SU-DHL-6 (cell line): ENCODE measurements around the gene PC.

Source experiments
- EZH2phosphoT487 ChIP-seq: fragments of 200-600 bp; sonication (generic), shearing (Covaris generic); conservative IDR thresholded peaks from 2 replicates; pipeline ENCODE4 v1.6.1; 2018; ENCODE audit warnings: mild to moderate bottlenecking, antibody characterized with exemption, low read length, moderate library complexity, mixed read lengths
- TF ChIP-seq, protein P1 (sequence below): fragments of 200-600 bp; sonication (generic); IDR thresholded peaks from one replicate; pipeline ENCODE4 v1.5.1; 2017; ENCODE audit warnings: antibody characterized with exemption, mild to moderate bottlenecking, low read length, moderate library complexity; ENCODE audit not compliant: insufficient read depth, poor library complexity, severe bottlenecking

DNA sequence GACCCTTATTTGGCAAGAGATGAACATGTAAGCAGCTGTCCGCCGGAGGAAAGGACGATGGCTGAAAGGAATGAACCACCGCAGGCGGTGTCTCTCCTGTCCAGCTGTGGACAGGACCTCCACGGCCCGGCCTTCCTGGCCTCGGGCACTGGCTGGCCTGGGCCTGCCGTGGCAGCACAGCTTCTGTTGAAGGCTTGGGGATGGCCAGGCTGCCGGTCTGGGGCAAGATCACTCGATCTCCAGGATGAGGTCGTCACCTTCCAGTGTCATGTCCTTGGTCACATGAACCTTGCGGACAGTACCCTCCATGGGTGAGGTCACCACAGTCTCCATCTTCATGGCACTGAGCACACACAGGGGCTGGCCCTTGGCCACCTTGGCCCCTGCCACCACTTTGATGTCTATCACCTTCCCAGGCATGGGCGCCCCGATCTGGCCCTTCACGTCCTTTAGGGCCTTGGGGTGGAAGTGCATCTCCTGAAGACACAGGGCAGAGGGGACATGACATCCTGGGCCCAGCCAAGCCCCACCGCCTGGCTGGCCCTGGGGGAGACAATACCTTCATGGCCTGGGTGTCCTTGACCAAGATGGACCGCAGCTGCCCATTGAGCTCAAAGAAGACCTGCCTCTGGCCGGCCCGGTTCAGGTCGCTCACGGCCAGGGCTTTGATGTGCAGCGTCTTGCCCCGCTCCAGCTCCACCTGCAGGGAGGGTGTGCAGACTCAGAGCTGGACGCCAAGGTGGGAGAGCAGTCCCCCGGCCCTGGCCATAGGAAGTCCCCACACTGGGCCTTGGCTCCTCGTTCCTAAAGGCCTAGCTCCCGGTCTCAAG is 109.3 kb downstream of the PC start:
- TF ChIP-seq, protein P1, sequence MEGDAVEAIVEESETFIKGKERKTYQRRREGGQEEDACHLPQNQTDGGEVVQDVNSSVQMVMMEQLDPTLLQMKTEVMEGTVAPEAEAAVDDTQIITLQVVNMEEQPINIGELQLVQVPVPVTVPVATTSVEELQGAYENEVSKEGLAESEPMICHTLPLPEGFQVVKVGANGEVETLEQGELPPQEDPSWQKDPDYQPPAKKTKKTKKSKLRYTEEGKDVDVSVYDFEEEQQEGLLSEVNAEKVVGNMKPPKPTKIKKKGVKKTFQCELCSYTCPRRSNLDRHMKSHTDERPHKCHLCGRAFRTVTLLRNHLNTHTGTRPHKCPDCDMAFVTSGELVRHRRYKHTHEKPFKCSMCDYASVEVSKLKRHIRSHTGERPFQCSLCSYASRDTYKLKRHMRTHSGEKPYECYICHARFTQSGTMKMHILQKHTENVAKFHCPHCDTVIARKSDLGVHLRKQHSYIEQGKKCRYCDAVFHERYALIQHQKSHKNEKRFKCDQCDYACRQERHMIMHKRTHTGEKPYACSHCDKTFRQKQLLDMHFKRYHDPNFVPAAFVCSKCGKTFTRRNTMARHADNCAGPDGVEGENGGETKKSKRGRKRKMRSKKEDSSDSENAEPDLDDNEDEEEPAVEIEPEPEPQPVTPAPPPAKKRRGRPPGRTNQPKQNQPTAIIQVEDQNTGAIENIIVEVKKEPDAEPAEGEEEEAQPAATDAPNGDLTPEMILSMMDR: no peak
- TF ChIP-seq EZH2phosphoT487: no peak
